ENCODE data around the gene SELENOI.

GRCh38 chr2:26352892-26353291 lies 6.9 kb downstream of the SELENOI start:
- TF ChIP-seq EZH2 (IDR thresholded peaks at IDR 0.05), result no peak
- no peak for TF ChIP-seq POLR2AphosphoS5 (IDR thresholded peaks at IDR 0.05; ENCODE audit: borderline replicate concordance, low read depth, low read length)

Data from SK-N-MC (cell line).